DOHH2 (cell line): ENCODE measurements around the gene JAG2.

ENCODE experiments used
- H3F3A ChIP-seq: fragments of 200-600 bp; sonication (generic), shearing (Covaris generic); 2 replicates; pipeline ENCODE4 v1.6.0; 2016; ENCODE audit warnings: antibody characterized with exemption, mild to moderate bottlenecking; ENCODE audit not compliant: control insufficient read depth, insufficient read depth
- H3K27ac ChIP-seq: fragments of 200-600 bp; sonication (generic); 2 replicates; pipeline ENCODE4 v1.5.1; 2014; ENCODE audit warnings: low read depth, mild to moderate bottlenecking, low read length, moderate library complexity
- H3K27me3 ChIP-seq: fragments of 200-600 bp; sonication (generic); 2 replicates; pipeline ENCODE4 v1.6.1; 2014; ENCODE audit warnings: mild to moderate bottlenecking, low read length, mixed read lengths; ENCODE audit not compliant: control insufficient read depth
- H3K36me3 ChIP-seq: fragments of 200-600 bp; sonication (generic); 2 replicates; pipeline ENCODE4 v1.6.1; 2014; ENCODE audit warnings: mild to moderate bottlenecking, low read length, moderate library complexity, mixed read lengths; ENCODE audit not compliant: control insufficient read depth
- H3K4me1 ChIP-seq: fragments of 200-600 bp; sonication (generic); 2 replicates; pipeline ENCODE4 v1.6.1; 2014; ENCODE audit warnings: mild to moderate bottlenecking, low read length, mixed read lengths; ENCODE audit not compliant: control insufficient read depth
- H3K4me2 ChIP-seq: fragments of 200-600 bp; sonication (generic); 2 replicates; pipeline ENCODE4 v1.6.0; 2014; ENCODE audit warnings: mild to moderate bottlenecking, low read length, moderate library complexity
- H3K4me3 ChIP-seq: fragments of 200-600 bp; sonication (generic); 2 replicates; pipeline ENCODE4 v1.5.1; 2014; ENCODE audit warnings: mild to moderate bottlenecking, low read length, mixed read lengths
- H3K79me2 ChIP-seq: fragments of 200-600 bp; sonication (generic); 2 replicates; pipeline ENCODE4 v1.6.1; 2014; ENCODE audit warnings: mild to moderate bottlenecking, low read length, mixed read lengths; ENCODE audit not compliant: control insufficient read depth
- H3K9me2 ChIP-seq: fragments of 200-600 bp; sonication (generic); replicated peaks from 2 replicates; pipeline ENCODE4 v1.6.1; 2014; ENCODE audit warnings: mild to moderate bottlenecking, low read length, mixed read lengths; ENCODE audit not compliant: control insufficient read depth
- H3K9me3 ChIP-seq: fragments of 200-600 bp; sonication (generic); 2 replicates; pipeline ENCODE4 v1.6.1; 2014; ENCODE audit warnings: antibody characterized with exemption, low read length, mixed read lengths; ENCODE audit not compliant: control insufficient read depth, insufficient read depth
- H4K20me1 ChIP-seq: fragments of 200-600 bp; sonication (generic); 2 replicates; pipeline ENCODE4 v1.6.0; 2014; ENCODE audit warnings: low read depth, mild to moderate bottlenecking, antibody characterized with exemption, low read length, moderate library complexity; ENCODE audit not compliant: control insufficient read depth, insufficient read depth
- EZH2phosphoT487 ChIP-seq: fragments of 200-600 bp; sonication (generic); IDR thresholded peaks from 2 replicates; pipeline ENCODE4 v1.6.1; 2017; ENCODE audit warnings: borderline replicate concordance, mild to moderate bottlenecking, antibody characterized with exemption, low read length, moderate library complexity, mixed read lengths
- TF ChIP-seq, protein P1 (sequence below): fragments of 200-600 bp; sonication (generic); IDR thresholded peaks from one replicate; pipeline ENCODE4 v1.5.1; 2014; ENCODE audit warnings: antibody characterized with exemption, mild to moderate bottlenecking, low read depth, low read length; ENCODE audit not compliant: poor library complexity, severe bottlenecking

JAG2 gene

DNA sequence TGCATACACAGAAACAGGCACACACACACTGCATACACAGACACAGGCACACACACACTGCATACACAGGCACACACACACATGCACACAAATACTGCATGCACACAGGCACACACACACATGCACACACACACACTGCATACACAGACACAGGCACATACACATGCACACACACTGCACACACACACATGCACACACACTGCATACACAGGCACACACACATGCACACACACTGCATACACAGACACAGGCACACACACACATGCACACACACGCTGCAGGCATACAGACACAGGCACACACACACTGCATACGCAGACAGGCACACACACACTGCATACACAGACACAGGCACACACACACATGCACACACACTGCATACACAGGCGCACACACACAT lies 47.0 kb upstream of the JAG2 start:
- H3F3A ChIP-seq = no peaks in the 10 kb centered on the region; the same call in 1 of the 2 replicates
- no peak overlapping the region for H3K27ac ChIP-seq
- no peaks in the 10 kb centered on the region for H4K20me1 ChIP-seq
- no peaks in the 10 kb centered on the region for H3K27me3 ChIP-seq
- no peaks in the 10 kb centered on the region; the same call in 1 of the 2 replicates for H3K9me3 ChIP-seq
- H3K36me3 ChIP-seq = peaks cover 2% of the 10 kb centered on the region; the same call in 1 of the 2 replicates
- H3K79me2 ChIP-seq = no peaks in the 10 kb centered on the region
- no peaks in the 10 kb centered on the region for H3K9me2 ChIP-seq
- H3K4me2 ChIP-seq = no peak overlapping the region
- no peak overlapping the region for H3K4me3 ChIP-seq
- TF ChIP-seq, protein P1, sequence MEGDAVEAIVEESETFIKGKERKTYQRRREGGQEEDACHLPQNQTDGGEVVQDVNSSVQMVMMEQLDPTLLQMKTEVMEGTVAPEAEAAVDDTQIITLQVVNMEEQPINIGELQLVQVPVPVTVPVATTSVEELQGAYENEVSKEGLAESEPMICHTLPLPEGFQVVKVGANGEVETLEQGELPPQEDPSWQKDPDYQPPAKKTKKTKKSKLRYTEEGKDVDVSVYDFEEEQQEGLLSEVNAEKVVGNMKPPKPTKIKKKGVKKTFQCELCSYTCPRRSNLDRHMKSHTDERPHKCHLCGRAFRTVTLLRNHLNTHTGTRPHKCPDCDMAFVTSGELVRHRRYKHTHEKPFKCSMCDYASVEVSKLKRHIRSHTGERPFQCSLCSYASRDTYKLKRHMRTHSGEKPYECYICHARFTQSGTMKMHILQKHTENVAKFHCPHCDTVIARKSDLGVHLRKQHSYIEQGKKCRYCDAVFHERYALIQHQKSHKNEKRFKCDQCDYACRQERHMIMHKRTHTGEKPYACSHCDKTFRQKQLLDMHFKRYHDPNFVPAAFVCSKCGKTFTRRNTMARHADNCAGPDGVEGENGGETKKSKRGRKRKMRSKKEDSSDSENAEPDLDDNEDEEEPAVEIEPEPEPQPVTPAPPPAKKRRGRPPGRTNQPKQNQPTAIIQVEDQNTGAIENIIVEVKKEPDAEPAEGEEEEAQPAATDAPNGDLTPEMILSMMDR = no peak
- no peak for TF ChIP-seq EZH2phosphoT487
- no peaks in the 10 kb centered on the region for H3K4me1 ChIP-seq

DNA sequence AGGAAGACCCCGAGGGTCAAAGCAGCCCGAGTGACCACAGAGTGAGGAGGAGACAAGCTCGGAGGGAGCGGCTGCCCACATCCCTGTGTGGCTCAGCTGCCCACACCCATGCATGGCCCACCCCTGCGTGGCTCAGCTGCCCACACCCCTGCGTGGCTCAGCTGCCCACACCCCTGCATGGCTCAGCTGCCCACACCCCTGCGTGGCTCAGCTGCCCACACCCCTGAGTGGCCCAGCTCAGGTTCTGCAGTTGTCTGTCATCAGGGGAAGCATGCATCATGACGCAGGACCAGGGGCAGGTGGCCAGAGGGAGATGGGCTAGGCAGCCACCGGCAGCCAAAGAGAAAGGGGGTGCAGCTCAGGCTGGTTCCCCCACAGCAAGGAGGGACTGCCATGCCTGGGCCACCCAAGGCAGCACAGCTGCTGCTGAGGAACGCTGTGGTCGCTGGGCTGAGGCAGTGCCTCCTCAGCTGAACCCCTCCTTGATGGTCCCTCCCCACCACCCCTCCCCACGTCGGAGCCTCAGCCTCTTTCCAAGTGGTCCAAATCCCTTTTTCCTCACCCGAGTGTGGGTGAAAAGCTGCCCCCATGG lies 45.8 kb upstream of the JAG2 start:
- H3K9me2 ChIP-seq = no peaks in the 10 kb centered on the region
- no peak overlapping the region for H3K27ac ChIP-seq
- no peaks in the 10 kb centered on the region for H4K20me1 ChIP-seq
- no peaks in the 10 kb centered on the region; the same call in 1 of the 2 replicates for H3F3A ChIP-seq
- H3K4me3 ChIP-seq = no peak overlapping the region
- no peak overlapping the region for H3K4me2 ChIP-seq
- H3K4me1 ChIP-seq = no peaks in the 10 kb centered on the region
- H3K27me3 ChIP-seq = no peaks in the 10 kb centered on the region
- H3K79me2 ChIP-seq = no peaks in the 10 kb centered on the region
- peaks cover 2% of the 10 kb centered on the region; the same call in 1 of the 2 replicates for H3K36me3 ChIP-seq
- H3K9me3 ChIP-seq = no peaks in the 10 kb centered on the region; the same call in 1 of the 2 replicates
- TF ChIP-seq, protein P1 = no peak
- TF ChIP-seq EZH2phosphoT487 = no peak

DNA sequence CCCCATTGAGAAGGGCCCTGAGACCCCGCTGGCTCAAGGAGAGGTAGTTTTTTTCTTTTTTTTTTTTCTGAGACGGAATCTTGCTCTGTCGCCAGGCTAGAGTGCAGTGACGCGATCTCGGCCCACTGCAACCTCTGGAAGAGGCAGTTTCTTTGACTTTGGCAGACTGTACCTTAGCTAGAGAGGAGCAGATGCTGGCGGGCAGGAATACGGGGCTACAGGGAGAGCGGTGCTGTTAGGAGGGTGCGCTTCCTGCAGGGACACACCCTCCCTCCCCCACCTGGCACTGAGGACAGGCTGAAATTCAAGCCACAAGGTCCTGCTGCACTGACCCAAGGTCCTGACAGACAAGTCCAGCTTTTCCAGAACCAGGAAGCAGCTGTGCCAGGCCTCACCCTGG lies 44.8 kb upstream of the JAG2 start:
- Histone ChIP-seq H3K79me2 (no peaks in the 10 kb centered on the region), H3F3A (no peaks in the 10 kb centered on the region; the same call in 1 of the 2 replicates), H3K4me3 (no peak overlapping the region), H3K27me3 (no peaks in the 10 kb centered on the region), H3K27ac (no peak overlapping the region), H3K4me1 (no peaks in the 10 kb centered on the region), H3K36me3 (peaks cover under 1% of the 10 kb centered on the region; the same call in 1 of the 2 replicates), H4K20me1 (no peaks in the 10 kb centered on the region), H3K4me2 (no peak overlapping the region), H3K9me3 (no peaks in the 10 kb centered on the region; the same call in 1 of the 2 replicates), H3K9me2 (no peaks in the 10 kb centered on the region)
- TF ChIP-seq EZH2phosphoT487 = no peak
- TF ChIP-seq, protein P1 = no peak
